Measurements from ENCODE around the gene DEFB132.

The DEFB132 gene

GRCh38 chr20:266596-267562 is 9.4 kb downstream of the DEFB132 start:
- DNase-seq: peak; percentile 94

- DNase-seq: no peak
Measured at GRCh38 chr20:270517-270916, 13.0 kb downstream of the DEFB132 start.

GRCh38 chr20:271069-271468 is 13.5 kb downstream of the DEFB132 start:
- no peak for DNase-seq

GRCh38 chr20:271528-271927 is 14.0 kb downstream of the DEFB132 start:
- no peak for DNase-seq

GRCh38 chr20:272718-273117 is 15.2 kb downstream of the DEFB132 start:
- no peak for DNase-seq

GRCh38 chr20:273884-274283 is 16.4 kb downstream of the DEFB132 start:
- DNase-seq: no peak

- DNase-seq: no peak
Measured at GRCh38 chr20:275791-276190, 18.3 kb downstream of the DEFB132 start.

- no peak for DNase-seq
Measured at GRCh38 chr20:276620-277495, 19.3 kb downstream of the DEFB132 start.

- no peak for DNase-seq
Measured at GRCh38 chr20:277496-277781, 19.9 kb downstream of the DEFB132 start.

GRCh38 chr20:278181-278580 is 20.7 kb downstream of the DEFB132 start:
- DNase-seq: no peak

- DNase-seq: no peak
Measured at GRCh38 chr20:278607-279571, 21.4 kb downstream of the DEFB132 start.

GRCh38 chr20:284172-284571 is 26.6 kb downstream of the DEFB132 start:
- DNase-seq: no peak

GRCh38 chr20:286508-286907 is 29.0 kb downstream of the DEFB132 start:
- DNase-seq: no peak

GRCh38 chr20:288956-289692 is 31.6 kb downstream of the DEFB132 start:
- DNase-seq: no peak

- DNase-seq: peak; percentile 57
Measured at GRCh38 chr20:289693-290083, 32.2 kb downstream of the DEFB132 start.

GRCh38 chr20:290084-290831 is 32.7 kb downstream of the DEFB132 start, which contains the start of gene C20orf96:
TSS of gene C20orf96 (minus strand) at chr20:290750. CDS start at chr20:290610, 140 bp downstream.
- DNase-seq: peak; percentile 98

GRCh38 chr20:294602-295001 is 37.1 kb downstream of the DEFB132 start:
- DNase-seq: no peak

- DNase-seq: no peak
Measured at GRCh38 chr20:295804-296203, 38.3 kb downstream of the DEFB132 start.

- DNase-seq: peak; percentile 97
Measured at GRCh38 chr20:297098-297924, 39.8 kb downstream of the DEFB132 start, which contains the start of gene ZCCHC3. TSS of gene ZCCHC3 (plus strand) at chr20:297570. CDS start at chr20:297587, 17 bp downstream.
